H1 (cell line): ENCODE measurements around the gene ROS1. TPM values are rescaled to one million over a fixed set of nuclear protein-coding genes. Genes with fewer than 3 reads are reported as not detected.

ENCODE experiments used
- KDM4A ChIP-seq: IDR thresholded peaks from one replicate; pipeline ENCODE4 v1.7.1; 2012; ENCODE audit warnings: low read depth, mild to moderate bottlenecking, moderate library complexity, low read length, inconsistent platforms; ENCODE audit not compliant: severe bottlenecking
- SP2 ChIP-seq: IDR thresholded peaks from 2 replicates; pipeline ENCODE4 v1.6.1; 2012; ENCODE audit warnings: mild to moderate bottlenecking, low read length, inconsistent platforms
- YY1 ChIP-seq: IDR thresholded peaks from 2 replicates; pipeline ENCODE4 v1.6.1; 2011; ENCODE audit warnings: low read depth, mild to moderate bottlenecking, low read length
- ZNF274 ChIP-seq: IDR thresholded peaks from 2 replicates; pipeline ENCODE4 v1.7.0; 2012; ENCODE audit warnings: low read length, borderline replicate concordance; ENCODE audit errors: extremely low read depth
- polyA plus RNA-seq, 7 experiments: library from polyadenylated mRNA; depleted of rRNA in 3 of 7; stranded (reverse) in 5 of 7; unstranded in 2 of 7; fragments of >200 nt in 5 of 7; fragments of 200-250 nt in 2 of 7; gene quantifications; 1 replicate in 5 of 7; 2 replicates in 1 of 7; 4 replicates in 1 of 7; pipeline versions ENCODE4 v1.2.1 to v1.2.3, GENCODE V29; 2011 to 2013; ENCODE audit warnings: missing spikeins in 2 of 7, mixed read lengths in 2 of 7
- total RNA-seq: library from RNA; stranded (reverse); fragmentation: NEBNext Ultra II Directional; extraction: Animal tissue kit (Norgen Biotek cat#: 25700); gene quantifications from 2 replicates; pipeline ENCODE4 v1.2.1, GENCODE V29; 2021

ROS1 gene
- total and polyA plus RNA-seq, 2 of the 8 experiments (the other 6 are each of a cell fraction or from before 2014, with no cell fraction given) = not detected

DNA sequence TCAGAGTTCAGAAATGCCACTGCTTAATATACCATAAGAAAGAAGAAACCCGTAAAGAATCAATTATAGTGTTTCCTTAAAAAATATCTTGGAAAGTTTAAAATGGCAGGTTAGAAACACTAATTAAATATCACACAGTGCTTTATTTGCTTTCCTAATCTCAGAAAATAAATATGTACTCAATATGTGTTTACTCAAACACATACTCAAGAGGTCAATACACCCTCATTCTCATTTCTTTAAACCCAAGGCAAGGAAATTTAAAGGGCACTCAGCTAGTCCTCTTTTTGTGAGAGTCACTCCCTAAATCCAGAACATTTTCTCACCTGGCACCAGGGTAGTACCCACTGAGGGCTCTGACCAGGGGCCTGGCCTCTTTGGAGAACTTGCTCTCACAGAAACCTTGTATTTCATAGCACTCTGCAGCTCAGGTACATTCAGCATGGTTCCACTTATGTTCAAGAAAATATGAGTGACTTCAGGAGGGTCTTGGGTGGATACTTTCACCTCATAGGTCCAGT, 38.2 kb downstream of the ROS1 start (continued):
- TF ChIP-seq YY1 (no peak), SP2 (no peak), ZNF274 (no peak), KDM4A (no peak)
